ENCODE results near the gene PRSS16.

The PRSS16 gene

GRCh38 chr6:27288136-27289044 lies 40.9 kb downstream of the PRSS16 start:
- no peak for DNase-seq

DNA sequence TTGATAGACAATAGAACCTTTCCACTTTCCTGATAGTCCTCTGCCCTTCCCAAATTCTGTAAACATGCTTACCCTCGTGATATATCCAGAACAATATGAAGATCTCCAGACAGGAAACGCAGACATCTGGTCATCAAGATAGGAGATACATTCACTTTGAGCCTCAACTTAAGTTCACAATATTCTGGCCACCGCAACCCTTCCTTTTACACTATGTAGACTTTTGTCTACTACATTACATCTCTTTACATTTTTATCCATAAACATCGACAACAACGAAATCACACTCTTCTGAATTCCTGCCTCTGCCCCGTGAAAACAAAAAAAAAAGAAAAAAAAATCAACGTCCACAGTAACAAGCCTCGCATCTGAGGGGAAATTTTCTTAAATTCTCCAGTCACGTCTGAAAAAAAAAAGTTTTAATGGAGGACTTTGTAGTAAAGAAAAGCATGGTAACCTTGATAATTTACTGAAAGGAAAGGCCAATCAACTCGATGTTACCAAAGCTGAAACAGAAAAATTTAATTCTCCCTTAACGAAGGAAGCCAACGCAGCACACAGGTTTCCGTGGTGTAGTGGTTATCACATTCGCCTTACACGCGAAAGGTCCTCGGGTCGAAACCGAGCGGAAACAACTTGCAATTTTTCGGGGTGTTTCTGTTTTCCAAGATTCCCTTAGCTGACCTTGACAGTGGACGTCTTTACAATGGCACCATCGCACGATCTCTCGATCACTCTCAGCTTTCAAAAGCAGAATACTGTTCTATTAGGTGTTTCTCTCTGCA lies 42.8 kb downstream of the PRSS16 start:
- DNase-seq = peak; percentile 37

- DNase-seq = no peak
These were observed 43.3 kb downstream of the PRSS16 start for GRCh38 chr6:27290850-27291208.

- DNase-seq = no peak
These were observed 46.1 kb downstream of the PRSS16 start for GRCh38 chr6:27293436-27294098.

DNA sequence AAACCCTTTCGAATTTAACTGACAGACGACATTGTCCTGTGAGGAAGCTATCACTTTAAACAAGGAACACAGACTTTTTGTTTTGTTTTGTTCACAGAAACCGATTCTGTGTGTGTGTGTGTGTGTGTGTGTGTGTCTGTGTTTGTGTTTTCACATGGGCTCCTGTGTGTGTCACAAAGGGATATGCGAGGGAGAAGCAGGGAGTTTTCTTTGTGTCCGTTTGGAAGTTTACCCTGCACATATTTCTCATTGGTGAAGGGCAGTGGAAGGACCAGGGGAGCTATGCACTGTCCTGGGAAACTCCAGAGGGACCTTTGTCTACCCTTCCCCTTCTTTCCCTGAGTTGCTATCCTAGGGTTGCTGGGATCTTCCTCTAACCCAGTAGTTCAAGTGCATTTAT lies 46.9 kb downstream of the PRSS16 start:
- DNase-seq = no peak

GRCh38 chr6:27295301-27296079 lies 48.0 kb downstream of the PRSS16 start:
- DNase-seq = peak; percentile 35

DNA sequence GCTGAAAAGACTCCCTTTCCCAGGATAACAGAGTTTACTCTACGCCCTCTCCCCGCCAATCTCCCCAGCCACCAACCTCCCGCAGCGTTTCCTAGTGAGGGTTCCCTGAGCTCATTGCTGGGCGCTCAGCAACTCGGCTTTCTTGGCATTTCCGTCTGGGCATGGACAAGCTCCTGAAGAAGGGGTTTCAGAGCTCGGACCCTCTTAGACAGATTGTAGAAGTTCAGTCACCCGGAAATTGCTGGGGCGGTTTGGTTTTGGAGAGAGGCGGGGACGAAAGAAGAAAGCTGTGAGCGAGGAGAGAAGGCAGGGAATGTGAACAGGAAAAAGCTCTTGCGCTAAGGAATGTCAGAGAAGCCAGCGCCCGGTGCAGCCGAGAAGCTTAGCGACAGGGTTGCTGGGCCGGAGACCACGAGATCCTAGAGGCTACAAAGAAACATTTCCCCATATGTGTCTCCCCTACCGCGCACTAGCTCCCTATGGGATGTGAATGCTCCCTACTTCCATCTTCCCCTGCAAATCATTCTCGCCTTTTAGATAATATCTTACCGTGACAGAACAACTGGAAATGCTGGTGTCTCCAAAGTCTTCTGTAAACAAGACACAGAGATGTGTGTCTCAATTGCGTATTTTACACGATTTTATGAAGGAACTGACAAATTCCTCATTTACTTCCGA lies 48.7 kb downstream of the PRSS16 start:
- no peak for DNase-seq

- DNase-seq = no peak
These were observed 50.0 kb downstream of the PRSS16 start for GRCh38 chr6:27297484-27297856.

GRCh38 chr6:27297857-27298730 lies 50.6 kb downstream of the PRSS16 start:
- DNase-seq = peak; percentile 69

GRCh38 chr6:27303613-27304272 lies 56.2 kb downstream of the PRSS16 start:
- no peak for DNase-seq

Data from hematopoietic multipotent progenitor cell treated with erythropoietin and hydrocortisone succinate and interleukin-3 and kit ligand, for 8 days (in vitro differentiated cells).